ENCODE data around the gene GPBAR1. TPM values are rescaled to one million over a fixed set of nuclear protein-coding genes. Genes with fewer than 3 reads are reported as not detected.

The GPBAR1 gene
- total RNA-seq, 2 experiments from 2014 or later = 0.71 to 0.72 TPM

- H3K27ac Mint-ChIP-seq = peak overlapping the region; percentile 92
- DNase-seq (no peak), ATAC-seq (ENCODE audit: low read depth) (no peak)
- peaks cover 67% of the 10 kb centered on the region for H3K4me1 Mint-ChIP-seq
- peak overlapping the region; percentile 74 for H3K4me3 Mint-ChIP-seq
- POLR2A ChIA-PET = interaction anchor here (0.8 to 4.3 kb wide), 6 partner anchors 9 to 139 kb away, joined by 3 to 91 read pairs (median 6); partner anchors contain the start of genes AAMP, ARPC2 and PNKD
- H3K9me3 Mint-ChIP-seq = no peaks in the 10 kb centered on the region
- H3K27me3 Mint-ChIP-seq = no peaks in the 10 kb centered on the region
- peaks cover 76% of the 10 kb centered on the region for H3K36me3 Mint-ChIP-seq
Observed at GRCh38 chr2:218228366-218229090, 32.3 kb upstream of the GPBAR1 start.

GRCh38 chr2:218229239-218229638 lies 31.6 kb upstream of the GPBAR1 start:
- POLR2A ChIA-PET = interaction anchor here (1.0 to 4.3 kb wide), 5 partner anchors 10 to 41 kb away, joined by 3 to 91 read pairs (median 7); partner anchors contain the start of genes AAMP, ARPC2 and PNKD
- no peaks in the 10 kb centered on the region for H3K9me3 Mint-ChIP-seq
- peak overlapping the region; percentile 92 for H3K27ac Mint-ChIP-seq
- H3K36me3 Mint-ChIP-seq = peaks cover 77% of the 10 kb centered on the region
- H3K4me1 Mint-ChIP-seq = peaks cover 62% of the 10 kb centered on the region
- no peak for DNase-seq
- ATAC-seq (ENCODE audit: low read depth) = peak; percentile 84
- peak overlapping the region; percentile 74 for H3K4me3 Mint-ChIP-seq
- H3K27me3 Mint-ChIP-seq = no peaks in the 10 kb centered on the region

- DNase-seq = no peak
- peak overlapping the region; percentile 74 for H3K4me3 Mint-ChIP-seq
- H3K27me3 Mint-ChIP-seq = no peaks in the 10 kb centered on the region
Observed at GRCh38 chr2:218229851-218230250, 31.0 kb upstream of the GPBAR1 start.

GRCh38 chr2:218230882-218231281 lies 29.9 kb upstream of the GPBAR1 start:
- no peaks in the 10 kb centered on the region for H3K9me3 Mint-ChIP-seq
- H3K4me1 Mint-ChIP-seq = peaks cover 46% of the 10 kb centered on the region
- DNase-seq = no peak
- ATAC-seq (ENCODE audit: low read depth) = peak; percentile 55
- H3K4me3 Mint-ChIP-seq = peak overlapping the region; percentile 74
- POLR2A ChIA-PET = interaction anchor here (2.4 to 4.3 kb wide), 2 partner anchors 11 to 27 kb away, joined by 12 to 91 read pairs; partner anchors contain the start of gene ARPC2
- no peaks in the 10 kb centered on the region for H3K27me3 Mint-ChIP-seq
- peak overlapping the region; percentile 92 for H3K27ac Mint-ChIP-seq
- peaks cover 67% of the 10 kb centered on the region for H3K36me3 Mint-ChIP-seq

More at GRCh38 chr2:218229851-218230250, 31.0 kb upstream of the GPBAR1 start:
- Mint-ChIP-seq H3K9me3 (no peaks in the 10 kb centered on the region), H3K4me1 (peaks cover 55% of the 10 kb centered on the region), H3K27ac (peak overlapping the region; percentile 92), H3K36me3 (peaks cover 76% of the 10 kb centered on the region)
- peak; percentile 39 for ATAC-seq (ENCODE audit: low read depth)
- POLR2A ChIA-PET = interaction anchor here (0.7 to 4.3 kb wide), 5 partner anchors 10 to 1020 kb away, joined by 3 to 91 read pairs (median 7); partner anchors contain the start of genes AAMP, ARPC2 and PNKD

GRCh38 chr2:218233543-218233942 lies 27.3 kb upstream of the GPBAR1 start:
- POLR2A ChIA-PET = interaction anchor here (0.7 to 1.1 kb wide), 4 partner anchors 11 to 24 kb away, joined by 3 to 5 read pairs (median 3); no protein-coding TSS in a partner anchor
- H3K4me3 Mint-ChIP-seq = no peak overlapping the region
- H3K4me1 Mint-ChIP-seq = peaks cover 24% of the 10 kb centered on the region
- DNase-seq (no peak), ATAC-seq (ENCODE audit: low read depth) (no peak)
- H3K9me3 Mint-ChIP-seq = no peaks in the 10 kb centered on the region
- peak overlapping the region; percentile 43 for H3K27ac Mint-ChIP-seq
- no peaks in the 10 kb centered on the region for H3K27me3 Mint-ChIP-seq
- H3K36me3 Mint-ChIP-seq = peaks cover 59% of the 10 kb centered on the region

- DNase-seq (no peak), ATAC-seq (ENCODE audit: low read depth) (no peak)
- no peak overlapping the region for H3K4me3 Mint-ChIP-seq
- peaks cover 22% of the 10 kb centered on the region for H3K4me1 Mint-ChIP-seq
- peak overlapping the region; percentile 11 for H3K27ac Mint-ChIP-seq
- H3K36me3 Mint-ChIP-seq = peaks cover 61% of the 10 kb centered on the region
- POLR2A ChIA-PET = interaction anchor here (0.7 to 1.4 kb wide), 3 partner anchors 10 to 14 kb away, joined by 3 read pairs; no protein-coding TSS in a partner anchor
- H3K27me3 Mint-ChIP-seq = no peaks in the 10 kb centered on the region
- no peaks in the 10 kb centered on the region for H3K9me3 Mint-ChIP-seq
Observed at GRCh38 chr2:218234521-218234920, 26.3 kb upstream of the GPBAR1 start.

GRCh38 chr2:218235017-218235416 lies 25.8 kb upstream of the GPBAR1 start:
- no peak overlapping the region for H3K4me3 Mint-ChIP-seq
- POLR2A ChIA-PET = interaction anchor here (0.7 to 1.4 kb wide), 2 partner anchors 10 to 15 kb away, joined by 3 read pairs; no protein-coding TSS in a partner anchor

GRCh38 chr2:218236829-218237228 lies 24.0 kb upstream of the GPBAR1 start:
- no peak for ATAC-seq (ENCODE audit: low read depth)
- no peak overlapping the region for H3K4me3 Mint-ChIP-seq

More at GRCh38 chr2:218235017-218235416, 25.8 kb upstream of the GPBAR1 start:
- DNase-seq (no peak), ATAC-seq (ENCODE audit: low read depth) (no peak)
- Mint-ChIP-seq H3K27ac (no peak overlapping the region), H3K27me3 (no peaks in the 10 kb centered on the region), H3K4me1 (peaks cover 20% of the 10 kb centered on the region), H3K36me3 (peaks cover 61% of the 10 kb centered on the region), H3K9me3 (no peaks in the 10 kb centered on the region)

GRCh38 chr2:218238887-218239286 lies 21.9 kb upstream of the GPBAR1 start:
- POLR2A ChIA-PET = no interaction called here
- Mint-ChIP-seq H3K27me3 (no peaks in the 10 kb centered on the region), H3K9me3 (no peaks in the 10 kb centered on the region), H3K27ac (no peak overlapping the region), H3K4me3 (no peak overlapping the region), H3K4me1 (peaks cover 19% of the 10 kb centered on the region), H3K36me3 (peaks cover 38% of the 10 kb centered on the region)
- DNase-seq = no peak
- no peak for ATAC-seq (ENCODE audit: low read depth)

More at GRCh38 chr2:218236829-218237228, 24.0 kb upstream of the GPBAR1 start:
- Mint-ChIP-seq H3K27me3 (no peaks in the 10 kb centered on the region), H3K9me3 (no peaks in the 10 kb centered on the region), H3K36me3 (peaks cover 50% of the 10 kb centered on the region), H3K27ac (no peak overlapping the region), H3K4me1 (peaks cover 16% of the 10 kb centered on the region)
- POLR2A ChIA-PET = no interaction called here
- DNase-seq = no peak

- POLR2A ChIA-PET = interaction anchor here (1.2 to 1.5 kb wide), 3 partner anchors 11 to 25 kb away, joined by 3 to 5 read pairs (median 3); no protein-coding TSS in a partner anchor
- H3K27me3 Mint-ChIP-seq = no peaks in the 10 kb centered on the region
- H3K27ac Mint-ChIP-seq = no peak overlapping the region
- DNase-seq (no peak), ATAC-seq (ENCODE audit: low read depth) (no peak)
- peaks cover 25% of the 10 kb centered on the region for H3K4me1 Mint-ChIP-seq
- H3K9me3 Mint-ChIP-seq = no peaks in the 10 kb centered on the region
- H3K4me3 Mint-ChIP-seq = no peak overlapping the region
- H3K36me3 Mint-ChIP-seq = peaks cover 26% of the 10 kb centered on the region
Observed at GRCh38 chr2:218244204-218244603, 16.6 kb upstream of the GPBAR1 start.

GRCh38 chr2:218244665-218245064 lies 16.1 kb upstream of the GPBAR1 start:
- Mint-ChIP-seq H3K9me3 (no peaks in the 10 kb centered on the region), H3K36me3 (peaks cover 28% of the 10 kb centered on the region), H3K27ac (peak overlapping the region; percentile 9), H3K27me3 (no peaks in the 10 kb centered on the region), H3K4me1 (peaks cover 24% of the 10 kb centered on the region), H3K4me3 (no peak overlapping the region)
- ATAC-seq (ENCODE audit: low read depth) (no peak), DNase-seq (no peak)
- POLR2A ChIA-PET = interaction anchor here (0.6 to 2.1 kb wide), 6 partner anchors 8 to 101 kb away, joined by 3 to 7 read pairs (median 4); no protein-coding TSS in a partner anchor

- Mint-ChIP-seq H3K4me1 (peaks cover 22% of the 10 kb centered on the region), H3K36me3 (peaks cover 31% of the 10 kb centered on the region), H3K4me3 (no peak overlapping the region), H3K27me3 (no peaks in the 10 kb centered on the region), H3K27ac (no peak overlapping the region), H3K9me3 (no peaks in the 10 kb centered on the region)
- POLR2A ChIA-PET = interaction anchor here (0.5 to 2.1 kb wide), 7 partner anchors 8 to 857 kb away, joined by 3 to 7 read pairs (median 4); no protein-coding TSS in a partner anchor
- DNase-seq (no peak), ATAC-seq (ENCODE audit: low read depth) (peak; percentile 37)
Observed at GRCh38 chr2:218245214-218245613, 15.6 kb upstream of the GPBAR1 start.

GRCh38 chr2:218249691-218250090 lies 11.1 kb upstream of the GPBAR1 start:
- H3K9me3 Mint-ChIP-seq = no peaks in the 10 kb centered on the region
- H3K4me1 Mint-ChIP-seq = peaks cover 6% of the 10 kb centered on the region
- DNase-seq (no peak), ATAC-seq (ENCODE audit: low read depth) (no peak)
- H3K4me3 Mint-ChIP-seq = no peak overlapping the region
- no peaks in the 10 kb centered on the region for H3K27me3 Mint-ChIP-seq
- peaks cover 47% of the 10 kb centered on the region for H3K36me3 Mint-ChIP-seq
- POLR2A ChIA-PET = no interaction called here
- no peak overlapping the region for H3K27ac Mint-ChIP-seq

Data from activated naive CD8-positive, alpha-beta T cell treated with anti-CD3 and anti-CD28 coated beads, Interleukin-2, amount 10 ng/mL, durations not matched to agents 7 days and 5 days (primary cell).